NCI-H2029 (cell line): ENCODE data around the gene HTR3A.
A peak's percentile ranks its signal among the peaks of the same experiment; 100 is the strongest.
"Not testable (repeated sequence)": the region's sequence is repeated elsewhere in the genome, so short reads cannot be mapped to it uniquely, and the experiment has no call there.

Experiments
- DNase-seq: peaks from one replicate; lab custom pipeline; 2025; lab: John Stamatoyannopoulos, UW

Gene HTR3A

GRCh38 chr11:113974741-113975470, at the start of gene HTR3A:
Gene HTR3A (plus strand): TSS chr11:113975108. CDS start chr11:113975326, 218 bp downstream.
- DNase-seq: peak; percentile 96

GRCh38 chr11:113926273-113927197, 48.4 kb upstream of the HTR3A start:
- DNase-seq: no peak

- DNase-seq: no peak
These were observed 46.6 kb upstream of the HTR3A start for GRCh38 chr11:113928311-113928710.

GRCh38 chr11:113932788-113933187, 42.1 kb upstream of the HTR3A start:
- DNase-seq: no peak

- not testable (repeated sequence) for DNase-seq
These were observed 40.7 kb upstream of the HTR3A start for GRCh38 chr11:113934193-113934592.

GRCh38 chr11:113934761-113935160, 40.1 kb upstream of the HTR3A start:
- peak; percentile 32 for DNase-seq

- DNase-seq: no peak
These were observed 39.0 kb upstream of the HTR3A start for GRCh38 chr11:113935858-113936257.

GRCh38 chr11:113937918-113938317, 37.0 kb upstream of the HTR3A start:
- no peak for DNase-seq

GRCh38 chr11:113942256-113942655, 32.7 kb upstream of the HTR3A start:
- DNase-seq: no peak

- DNase-seq: not testable (repeated sequence)
These were observed 28.7 kb upstream of the HTR3A start for GRCh38 chr11:113946162-113946561.

GRCh38 chr11:113947994-113948393, 26.9 kb upstream of the HTR3A start:
- no peak for DNase-seq

GRCh38 chr11:113949891-113950290, 25.0 kb upstream of the HTR3A start:
- DNase-seq: no peak

GRCh38 chr11:113951537-113951936, 23.4 kb upstream of the HTR3A start:
- no peak for DNase-seq

GRCh38 chr11:113952070-113952469, 22.8 kb upstream of the HTR3A start:
- DNase-seq: no peak

- DNase-seq: no peak
These were observed 22.3 kb upstream of the HTR3A start for GRCh38 chr11:113952588-113952987.

GRCh38 chr11:113954235-113954634, 20.7 kb upstream of the HTR3A start:
- DNase-seq: no peak

- DNase-seq: no peak
These were observed 17.9 kb upstream of the HTR3A start for GRCh38 chr11:113956986-113957385.

GRCh38 chr11:113960702-113961330, 14.1 kb upstream of the HTR3A start:
- no peak for DNase-seq

GRCh38 chr11:113967361-113967760, 7.5 kb upstream of the HTR3A start:
- DNase-seq: no peak

GRCh38 chr11:113971506-113972195, 3.3 kb upstream of the HTR3A start:
- no peak for DNase-seq

- DNase-seq: no peak
These were observed 2.2 kb downstream of the HTR3A start for GRCh38 chr11:113977071-113977490.

GRCh38 chr11:113977701-113978100, 2.8 kb downstream of the HTR3A start:
- DNase-seq: no peak
